ENCODE data around the gene SGPL1.
A peak's percentile ranks its signal among the peaks of the same experiment; 100 is the strongest.

SGPL1 gene

GRCh38 chr10:70920519-70920918, 104.8 kb downstream of the SGPL1 start:
- H3K9me3 ChIP-seq (ENCODE audit: control insufficient read depth, low read length) = no peaks in the 10 kb centered on the region
- no peak overlapping the region for H3K4me3 ChIP-seq (ENCODE audit: low read depth, low read length)
- H3K36me3 ChIP-seq (ENCODE audit: control insufficient read depth, insufficient read depth, low read length) = no peaks in the 10 kb centered on the region
- H3K9ac ChIP-seq = no peak overlapping the region
- H3K4me2 ChIP-seq (ENCODE audit: low read length) = no peak overlapping the region
- no peak overlapping the region for H3K27ac ChIP-seq
- H3K4me1 ChIP-seq = no peaks in the 10 kb centered on the region
- no peaks in the 10 kb centered on the region for H3K79me2 ChIP-seq
- TF ChIP-seq, protein P1, sequence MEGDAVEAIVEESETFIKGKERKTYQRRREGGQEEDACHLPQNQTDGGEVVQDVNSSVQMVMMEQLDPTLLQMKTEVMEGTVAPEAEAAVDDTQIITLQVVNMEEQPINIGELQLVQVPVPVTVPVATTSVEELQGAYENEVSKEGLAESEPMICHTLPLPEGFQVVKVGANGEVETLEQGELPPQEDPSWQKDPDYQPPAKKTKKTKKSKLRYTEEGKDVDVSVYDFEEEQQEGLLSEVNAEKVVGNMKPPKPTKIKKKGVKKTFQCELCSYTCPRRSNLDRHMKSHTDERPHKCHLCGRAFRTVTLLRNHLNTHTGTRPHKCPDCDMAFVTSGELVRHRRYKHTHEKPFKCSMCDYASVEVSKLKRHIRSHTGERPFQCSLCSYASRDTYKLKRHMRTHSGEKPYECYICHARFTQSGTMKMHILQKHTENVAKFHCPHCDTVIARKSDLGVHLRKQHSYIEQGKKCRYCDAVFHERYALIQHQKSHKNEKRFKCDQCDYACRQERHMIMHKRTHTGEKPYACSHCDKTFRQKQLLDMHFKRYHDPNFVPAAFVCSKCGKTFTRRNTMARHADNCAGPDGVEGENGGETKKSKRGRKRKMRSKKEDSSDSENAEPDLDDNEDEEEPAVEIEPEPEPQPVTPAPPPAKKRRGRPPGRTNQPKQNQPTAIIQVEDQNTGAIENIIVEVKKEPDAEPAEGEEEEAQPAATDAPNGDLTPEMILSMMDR (IDR thresholded peaks at IDR 0.05) = no peak
- H2AFZ ChIP-seq = no peak overlapping the region
- no peaks in the 10 kb centered on the region for H3K27me3 ChIP-seq (ENCODE audit: control insufficient read depth, insufficient read depth, low read length)

DNA sequence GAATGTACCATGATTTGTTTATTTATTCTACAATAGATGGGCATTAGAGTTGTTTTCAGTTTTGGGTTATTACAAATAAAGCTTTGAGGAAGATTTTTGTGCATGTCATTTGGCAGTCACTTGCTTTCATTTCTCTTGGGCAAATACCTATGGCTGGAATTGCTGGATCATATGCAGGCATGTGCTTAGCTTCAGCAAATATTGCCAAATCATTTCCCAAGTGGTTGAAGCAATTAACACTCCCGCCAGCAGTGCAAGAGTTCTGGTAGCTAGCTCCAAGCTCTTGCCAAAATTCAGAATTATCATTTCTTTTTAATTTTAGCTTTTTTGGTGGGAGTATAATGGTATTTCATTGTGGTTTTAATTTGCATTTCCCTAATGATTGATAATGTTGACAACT, 105.5 kb downstream of the SGPL1 start:
- Histone ChIP-seq H3K4me1 (no peaks in the 10 kb centered on the region), H3K27ac (no peak overlapping the region), H3K9ac (no peak overlapping the region), H3K36me3 (ENCODE audit: control insufficient read depth, insufficient read depth, low read length) (no peaks in the 10 kb centered on the region), H3K9me3 (ENCODE audit: control insufficient read depth, low read length) (no peaks in the 10 kb centered on the region), H2AFZ (no peak overlapping the region), H3K4me2 (ENCODE audit: low read length) (no peak overlapping the region), H3K4me3 (ENCODE audit: low read depth, low read length) (no peak overlapping the region), H3K27me3 (ENCODE audit: control insufficient read depth, insufficient read depth, low read length) (no peaks in the 10 kb centered on the region), H3K79me2 (no peaks in the 10 kb centered on the region)
- TF ChIP-seq, protein P1 (IDR thresholded peaks at IDR 0.05) = no peak

- Histone ChIP-seq H3K36me3 (ENCODE audit: control insufficient read depth, insufficient read depth, low read length) (no peaks in the 10 kb centered on the region), H3K27ac (no peak overlapping the region), H3K9me3 (ENCODE audit: control insufficient read depth, low read length) (no peaks in the 10 kb centered on the region), H3K4me1 (no peaks in the 10 kb centered on the region), H3K27me3 (ENCODE audit: control insufficient read depth, insufficient read depth, low read length) (no peaks in the 10 kb centered on the region), H3K9ac (no peak overlapping the region), H3K4me3 (ENCODE audit: low read depth, low read length) (no peak overlapping the region), H3K4me2 (ENCODE audit: low read length) (no peak overlapping the region), H3K79me2 (no peaks in the 10 kb centered on the region), H2AFZ (no peak overlapping the region)
- TF ChIP-seq, protein P1 (IDR thresholded peaks at IDR 0.05) = no peak
These were observed 107.9 kb downstream of the SGPL1 start for GRCh38 chr10:70923696-70924095.

DNA sequence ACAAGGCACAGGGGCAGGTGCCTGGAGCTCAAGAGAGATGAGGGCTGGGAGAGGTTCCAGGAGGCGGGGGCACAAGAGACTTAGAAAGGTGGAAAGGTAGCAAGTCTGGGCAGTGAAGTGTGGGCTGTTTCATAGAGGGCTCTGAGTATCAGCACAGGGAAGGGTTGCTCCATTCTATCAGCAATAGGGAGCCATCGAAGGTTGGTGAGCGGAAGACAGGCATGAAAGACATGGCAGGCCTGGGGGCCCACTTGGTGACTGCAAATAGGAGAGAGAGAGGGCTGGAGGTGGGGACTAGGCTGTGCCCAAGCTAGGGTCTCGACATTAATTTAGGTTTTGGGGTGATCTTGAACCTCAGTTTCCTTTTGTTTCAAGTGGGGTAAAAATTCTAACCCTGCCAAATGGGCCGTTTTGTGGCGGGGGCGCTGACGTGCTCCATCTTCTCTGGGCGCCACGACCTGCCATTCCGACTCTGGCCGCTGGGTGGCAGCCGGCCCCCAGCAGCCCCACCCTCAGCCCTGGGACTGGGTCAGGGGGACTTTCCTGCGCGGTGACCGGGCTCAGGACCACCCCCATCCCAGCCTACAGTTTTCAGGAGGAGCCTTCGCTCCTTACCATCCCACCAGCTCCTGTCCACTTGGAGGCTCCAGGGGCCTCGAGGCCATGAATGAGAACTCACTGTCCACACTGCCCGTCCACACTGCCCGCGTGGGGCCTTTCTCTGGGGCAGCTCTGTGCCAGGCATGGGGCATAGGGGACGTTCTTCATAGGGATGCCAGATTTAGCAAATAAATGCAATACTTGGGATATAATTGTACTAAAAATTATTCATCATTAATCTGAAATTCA, 109.9 kb downstream of the SGPL1 start:
- TF ChIP-seq, protein P1 (IDR thresholded peaks at IDR 0.05) = peak; percentile 88
- no peak overlapping the region for H3K4me2 ChIP-seq (ENCODE audit: low read length)
- H3K9me3 ChIP-seq (ENCODE audit: control insufficient read depth, low read length) = no peaks in the 10 kb centered on the region
- H3K27ac ChIP-seq = no peak overlapping the region
- H3K4me1 ChIP-seq = no peaks in the 10 kb centered on the region
- H3K27me3 ChIP-seq (ENCODE audit: control insufficient read depth, insufficient read depth, low read length) = no peaks in the 10 kb centered on the region
- peak overlapping the region; percentile 2 for H2AFZ ChIP-seq
- H3K9ac ChIP-seq = no peak overlapping the region
- H3K4me3 ChIP-seq (ENCODE audit: low read depth, low read length) = no peak overlapping the region
- no peaks in the 10 kb centered on the region for H3K79me2 ChIP-seq
- no peaks in the 10 kb centered on the region for H3K36me3 ChIP-seq (ENCODE audit: control insufficient read depth, insufficient read depth, low read length)

All from parathyroid adenoma (tissue), 2 donors.